Heart left ventricle (tissue), 13 donors: ENCODE measurements around the gene PKD1.
"Not testable (repeated sequence)": the region's sequence is repeated elsewhere in the genome, so short reads cannot be mapped to it uniquely, and the experiment has no call there.

Experiments
- POLR2A ChIP-seq, 2 donors: fragments of 450-650 bp; IDR thresholded peaks; one replicate each; pipeline ENCODE4 v1.6.1; 2017; ENCODE audit warnings: antibody characterized with exemption in 2 of 2, mild to moderate bottlenecking in 2 of 2, moderate library complexity in 2 of 2
- TF ChIP-seq, protein P1 (sequence below), 12 donors: fragments of 200-600 bp; sonication (generic) in 4 of 12; IDR thresholded peaks; one replicate each; pipeline versions ENCODE4 v1.5.0 to v1.8.0; 2018 to 2022; ENCODE audit warnings: antibody characterized with exemption in 12 of 12, mild to moderate bottlenecking in 5 of 12
- donor health status: ischemic (EF 13 %, LVEDD 7.1; RV severe dilation, severe dysfunction).
- donor health status: DM: no; HTN: yes; CAD: no.
- donor health status: DM: no; HTN: no; CAD: no.
- donor health status: ischemic (EF 25% LVEDD 6.9; RV normal size, moderate dysfunction).
- donor health status: ischemic (EF 25% LVEDD 5.7; RV mildly dilated, moderate dysfunction).
- donor health status: ischemic (EF 35%, LVEDD 5.7; RV mildly dilated, moderate dysfunction).
- donor health status: nonischemic (EF 11% LVEDD 7.7; RV severe dilation, severe dysfunction).
- donor health status: DM: yes; HTN: yes; CAD: no.
- donor health status: PGD.
- donor health status: ischemic (EF 29% LVEDD 5.4; RV normal size, mild dysfunction).
- donor health status: nonischemic (EF 23%, LVEDD 6.1; RV moderate dilation, normal function).

DNA sequence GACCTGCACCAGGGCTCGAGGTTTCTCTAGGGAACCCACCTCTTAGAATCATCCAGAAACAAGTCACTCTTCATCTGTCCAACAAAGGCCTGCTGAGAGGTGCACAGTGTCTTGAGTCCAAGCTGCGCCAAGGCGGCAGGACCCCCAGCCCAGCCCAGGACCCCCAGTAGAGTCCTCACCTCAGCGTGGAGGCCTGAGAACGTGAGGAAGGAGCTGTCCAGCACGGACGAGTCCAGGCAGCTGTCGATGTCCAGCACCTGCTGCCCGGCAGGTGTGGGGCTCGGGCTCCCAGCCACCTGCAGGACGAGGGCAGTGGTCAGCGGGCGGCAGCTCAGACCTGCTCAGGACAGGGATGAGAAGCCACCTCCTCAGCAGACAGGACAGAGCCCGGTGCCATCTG lies 38.0 kb downstream of the PKD1 start:
- TF ChIP-seq, protein P1, sequence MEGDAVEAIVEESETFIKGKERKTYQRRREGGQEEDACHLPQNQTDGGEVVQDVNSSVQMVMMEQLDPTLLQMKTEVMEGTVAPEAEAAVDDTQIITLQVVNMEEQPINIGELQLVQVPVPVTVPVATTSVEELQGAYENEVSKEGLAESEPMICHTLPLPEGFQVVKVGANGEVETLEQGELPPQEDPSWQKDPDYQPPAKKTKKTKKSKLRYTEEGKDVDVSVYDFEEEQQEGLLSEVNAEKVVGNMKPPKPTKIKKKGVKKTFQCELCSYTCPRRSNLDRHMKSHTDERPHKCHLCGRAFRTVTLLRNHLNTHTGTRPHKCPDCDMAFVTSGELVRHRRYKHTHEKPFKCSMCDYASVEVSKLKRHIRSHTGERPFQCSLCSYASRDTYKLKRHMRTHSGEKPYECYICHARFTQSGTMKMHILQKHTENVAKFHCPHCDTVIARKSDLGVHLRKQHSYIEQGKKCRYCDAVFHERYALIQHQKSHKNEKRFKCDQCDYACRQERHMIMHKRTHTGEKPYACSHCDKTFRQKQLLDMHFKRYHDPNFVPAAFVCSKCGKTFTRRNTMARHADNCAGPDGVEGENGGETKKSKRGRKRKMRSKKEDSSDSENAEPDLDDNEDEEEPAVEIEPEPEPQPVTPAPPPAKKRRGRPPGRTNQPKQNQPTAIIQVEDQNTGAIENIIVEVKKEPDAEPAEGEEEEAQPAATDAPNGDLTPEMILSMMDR (IDR thresholded peaks at IDR 0.05): not testable (repeated sequence)
- TF ChIP-seq POLR2A (IDR thresholded peaks at IDR 0.05): not testable (repeated sequence)
